GM10847 (cell line): Measurements from ENCODE around the gene USPL1.

Source experiments
- POLR2A ChIP-seq: IDR thresholded peaks from 2 replicates; pipeline ENCODE4 v1.6.1; 2011; ENCODE audit not compliant: insufficient read length; ENCODE audit errors: extremely low read depth

USPL1 gene

DNA sequence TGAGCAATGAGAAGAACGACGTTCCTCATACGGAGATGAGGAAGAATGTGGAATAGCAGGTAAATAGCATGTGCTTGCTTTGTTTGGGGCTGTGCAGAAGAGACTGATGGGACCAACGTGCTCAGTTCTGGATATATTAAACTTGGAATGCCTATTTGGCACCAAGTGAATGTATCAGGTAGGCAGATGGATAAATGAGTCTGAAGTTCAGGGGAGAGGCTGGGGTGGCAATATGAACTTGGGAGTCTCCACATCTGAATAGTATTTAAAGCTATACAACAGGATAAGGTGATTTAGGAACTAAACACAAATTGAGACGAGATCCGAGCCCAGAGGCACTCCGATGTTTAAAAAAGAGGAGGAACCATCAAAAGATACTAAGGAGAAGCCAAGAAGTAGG lies 12.7 kb upstream of the USPL1 start:
- TF ChIP-seq POLR2A = no peak

DNA sequence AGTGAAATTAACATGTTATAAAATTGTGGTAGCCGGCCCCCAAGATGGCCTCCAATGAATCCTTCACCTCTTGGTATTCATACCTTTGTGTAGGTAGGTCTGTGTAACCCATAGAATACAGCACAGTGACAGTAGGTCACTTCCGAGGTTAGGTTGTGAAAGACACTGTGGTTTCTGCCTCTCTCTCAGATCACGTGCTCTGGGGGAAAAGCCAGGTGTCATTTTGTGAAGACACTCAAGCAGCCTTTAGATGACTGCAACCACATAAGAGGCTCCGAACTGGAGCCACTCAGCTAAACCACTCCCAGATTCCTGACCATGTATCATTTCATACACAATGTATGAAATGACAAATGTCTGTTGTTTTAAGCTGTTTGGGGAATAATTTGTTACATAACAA lies 9.8 kb upstream of the USPL1 start:
- TF ChIP-seq POLR2A = no peak

DNA sequence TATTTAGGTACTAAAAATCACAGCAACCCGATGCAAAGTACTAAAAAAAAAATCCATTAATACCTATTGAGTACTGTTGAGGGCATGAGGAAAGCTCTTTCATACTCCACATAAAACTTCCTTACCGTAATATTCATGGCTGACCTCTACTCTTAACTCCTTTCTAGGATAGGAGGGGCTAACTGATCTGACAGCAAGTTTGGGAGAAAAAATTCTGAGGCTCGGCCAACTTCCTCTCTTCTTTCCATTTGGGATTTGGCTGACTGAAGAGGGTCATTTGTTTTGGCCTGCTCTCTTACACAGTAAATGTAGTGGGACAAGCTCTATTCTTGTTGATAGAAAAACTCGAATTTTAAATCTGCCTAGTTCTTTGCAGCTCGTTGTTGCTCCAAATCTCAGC lies 9.4 kb upstream of the USPL1 start:
- no peak for TF ChIP-seq POLR2A

DNA sequence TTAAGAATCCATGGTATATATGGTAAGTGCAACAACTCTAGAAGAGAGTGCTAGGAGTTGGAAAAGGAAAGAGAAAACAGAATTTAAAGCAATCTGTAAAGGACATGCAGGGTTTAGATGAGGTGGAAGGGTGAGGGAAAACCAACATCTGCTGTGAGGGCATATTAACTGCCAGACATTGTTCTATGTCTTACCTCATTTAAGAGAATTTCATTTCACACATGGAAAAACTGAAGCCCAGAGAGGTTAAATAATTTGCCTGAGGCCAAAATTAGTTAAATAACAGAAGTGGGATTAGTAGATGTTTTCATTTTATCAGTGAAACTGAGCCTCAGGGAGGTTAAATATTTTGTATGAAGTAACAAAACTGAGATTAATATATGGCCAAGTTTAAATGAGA lies 7.4 kb upstream of the USPL1 start:
- TF ChIP-seq POLR2A = no peak

DNA sequence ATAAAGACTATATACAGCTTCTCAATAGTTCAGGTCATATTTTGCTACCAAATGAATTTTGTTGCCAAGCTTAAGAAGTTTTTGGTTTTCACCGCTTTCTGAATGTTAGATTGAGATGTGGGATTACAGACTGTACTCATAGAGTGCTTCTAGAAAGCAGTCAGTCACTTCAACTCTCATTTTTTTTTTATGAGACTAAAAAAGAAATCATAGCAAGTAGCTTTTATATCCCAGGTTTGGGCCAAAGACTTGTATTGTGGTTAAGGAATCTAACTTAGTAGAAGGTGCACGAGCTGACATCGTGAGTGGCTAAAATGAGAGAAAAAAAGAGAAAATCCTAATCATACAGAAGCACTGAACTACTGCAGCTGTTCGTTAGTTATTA lies 2.2 kb upstream of the USPL1 start:
- no peak for TF ChIP-seq POLR2A

DNA sequence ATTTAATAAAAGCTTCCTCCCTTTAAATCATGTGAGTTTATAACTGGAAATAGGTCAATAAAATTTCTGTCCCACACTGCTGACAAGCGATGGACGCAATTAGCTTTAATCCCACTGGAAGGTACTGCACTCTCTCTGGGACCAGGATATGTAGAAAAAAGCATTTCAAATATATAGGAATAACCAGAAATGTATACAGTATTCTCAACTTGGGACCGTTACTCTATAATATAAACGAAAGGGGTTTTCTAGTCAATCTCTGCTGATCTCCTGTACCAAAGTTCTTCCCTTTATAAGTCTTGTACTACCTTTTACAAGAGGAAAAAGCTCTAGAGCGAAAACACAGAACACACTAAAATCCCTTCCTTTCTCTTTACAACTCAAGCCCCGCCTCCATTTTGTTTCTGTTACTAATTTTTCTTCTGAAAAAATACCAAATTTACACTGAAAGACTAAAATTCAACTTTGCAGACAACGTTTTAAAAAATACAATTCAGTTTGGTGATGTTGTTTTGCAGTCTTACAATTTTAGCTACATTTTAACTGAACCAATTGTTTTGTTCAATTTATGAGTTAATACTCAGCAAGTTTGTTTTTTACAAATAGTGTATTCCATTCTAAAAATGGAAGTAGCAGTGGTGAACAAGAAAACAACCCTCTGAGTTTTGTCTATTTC lies 1.7 kb upstream of the USPL1 start:
- no peak for TF ChIP-seq POLR2A

DNA sequence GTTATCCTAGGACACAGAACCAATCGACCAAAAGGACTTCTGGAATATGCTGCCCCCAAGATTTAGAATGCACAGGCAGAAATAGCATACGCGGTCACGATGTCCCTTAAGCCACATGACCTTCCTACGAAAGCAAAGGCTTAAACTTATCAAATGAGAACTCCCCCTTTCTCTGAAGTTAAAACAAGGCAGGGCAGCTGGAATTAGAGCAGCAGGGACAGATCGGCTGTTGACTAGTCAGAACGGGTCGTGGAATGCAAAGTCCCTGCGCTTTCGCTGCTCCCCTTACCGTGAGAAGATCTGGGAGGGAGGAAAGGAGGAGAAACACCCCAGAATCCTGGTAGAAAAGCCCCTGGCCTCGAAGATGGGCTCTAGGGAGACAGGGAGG lies 799 bp upstream of the USPL1 start:
- no peak for TF ChIP-seq POLR2A

DNA sequence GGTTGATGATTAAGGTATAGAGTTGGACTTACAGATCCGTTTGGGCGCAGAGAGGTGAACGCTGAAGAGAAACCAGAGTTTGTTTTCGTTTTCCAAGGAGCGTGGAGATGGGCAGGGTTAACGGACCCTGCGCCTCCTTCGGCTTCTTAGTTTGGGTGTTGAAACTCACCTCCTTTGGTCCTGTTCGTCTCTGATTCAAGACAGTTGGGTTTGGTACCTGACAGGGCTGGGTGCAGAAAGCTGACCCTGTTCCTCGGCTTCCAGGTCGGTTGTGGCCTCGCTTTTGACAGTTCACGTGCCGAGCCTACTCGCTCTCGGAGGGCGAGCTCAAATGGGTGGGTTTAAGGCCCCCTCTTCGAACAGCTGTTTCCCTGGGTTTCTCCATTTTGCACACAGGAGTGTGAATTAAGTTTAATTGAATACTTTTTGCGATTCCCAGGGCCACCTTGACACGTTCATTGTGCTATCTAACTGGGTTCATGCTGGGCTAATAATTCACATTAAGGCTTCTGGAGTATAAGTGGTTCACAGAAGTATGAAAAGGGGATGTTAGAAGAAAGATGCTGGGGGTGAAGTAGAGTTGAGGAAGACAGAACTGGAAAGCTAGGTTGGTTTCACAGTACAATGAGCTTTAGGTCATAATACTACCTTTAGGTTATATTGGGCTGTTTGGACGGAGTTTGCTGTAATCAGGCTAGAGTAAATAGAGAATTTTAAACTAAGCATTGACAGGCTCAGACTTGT lies 638 bp downstream of the USPL1 start:
- no peak for TF ChIP-seq POLR2A

DNA sequence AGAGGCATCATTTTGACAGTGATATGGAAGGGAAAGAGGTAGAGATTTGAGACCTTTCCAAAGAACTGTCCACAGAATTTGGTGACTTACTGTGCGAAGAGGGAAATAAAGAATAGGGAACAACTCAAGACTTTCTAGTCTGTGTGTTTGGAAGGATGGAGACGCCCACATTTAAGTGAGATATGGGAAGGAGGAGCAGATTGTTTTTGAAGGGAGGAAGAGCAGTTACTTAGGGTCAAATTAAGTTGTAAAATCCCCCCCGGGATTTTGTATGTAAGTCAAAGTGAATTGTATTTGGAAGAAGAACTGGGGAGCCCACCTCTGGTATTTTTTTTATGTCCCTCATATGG lies 1.2 kb downstream of the USPL1 start:
- no peak for TF ChIP-seq POLR2A

DNA sequence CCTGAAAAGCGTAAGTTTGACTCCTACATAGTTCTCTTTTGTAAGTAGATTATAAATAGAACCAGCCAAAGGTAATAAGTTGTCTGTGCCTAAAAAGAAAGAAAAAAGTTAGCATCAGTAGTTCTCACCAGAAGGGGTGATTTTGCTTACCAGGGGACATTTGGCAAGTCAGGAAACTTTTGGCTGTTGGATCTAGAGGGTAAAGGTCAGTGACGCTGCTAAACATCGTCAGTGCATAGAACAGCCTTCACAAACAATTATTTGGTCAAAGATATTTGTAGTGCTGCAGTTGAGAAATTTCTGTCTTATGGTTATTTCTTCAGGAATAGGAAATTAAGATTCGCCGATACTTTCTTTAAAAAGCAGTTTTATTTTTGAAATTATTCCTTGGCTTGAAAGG lies 2.0 kb downstream of the USPL1 start:
- no peak for TF ChIP-seq POLR2A

DNA sequence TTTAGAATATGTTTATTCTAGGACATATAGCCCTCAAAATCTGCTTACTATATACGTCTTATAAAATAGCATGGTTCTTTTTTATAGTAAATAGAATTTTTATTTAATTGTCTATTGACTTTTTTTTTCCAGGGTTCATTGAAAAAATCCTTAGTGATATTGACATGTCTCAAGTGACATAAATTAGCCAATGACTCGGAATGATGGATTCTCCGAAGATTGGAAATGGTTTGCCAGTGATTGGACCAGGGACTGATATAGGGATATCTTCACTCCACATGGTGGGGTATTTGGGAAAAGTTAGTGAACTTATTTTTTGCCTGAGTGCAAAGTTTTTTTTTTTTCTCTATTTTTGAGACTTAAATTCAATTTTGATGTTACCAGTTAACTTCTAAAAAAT lies 3.2 kb downstream of the USPL1 start:
- TF ChIP-seq POLR2A = no peak

DNA sequence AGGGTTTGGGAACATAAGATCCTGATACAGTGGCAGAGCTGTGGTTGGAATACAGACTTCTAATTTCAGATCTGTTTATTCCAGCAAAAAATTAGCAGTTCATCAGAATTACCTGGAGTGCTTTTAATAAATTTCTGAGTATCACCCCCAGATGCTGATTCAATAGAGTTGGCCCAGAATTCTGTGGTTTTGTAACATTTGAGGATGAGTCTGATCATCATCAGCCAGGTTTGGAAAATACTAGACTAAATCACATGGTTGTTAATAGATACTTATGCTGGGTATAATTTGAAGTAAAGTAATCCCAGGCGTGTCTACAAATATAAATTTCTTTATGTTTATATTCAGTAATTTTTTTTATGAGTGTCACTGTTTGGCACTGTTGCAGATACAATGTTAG lies 4.8 kb downstream of the USPL1 start:
- TF ChIP-seq POLR2A = no peak

DNA sequence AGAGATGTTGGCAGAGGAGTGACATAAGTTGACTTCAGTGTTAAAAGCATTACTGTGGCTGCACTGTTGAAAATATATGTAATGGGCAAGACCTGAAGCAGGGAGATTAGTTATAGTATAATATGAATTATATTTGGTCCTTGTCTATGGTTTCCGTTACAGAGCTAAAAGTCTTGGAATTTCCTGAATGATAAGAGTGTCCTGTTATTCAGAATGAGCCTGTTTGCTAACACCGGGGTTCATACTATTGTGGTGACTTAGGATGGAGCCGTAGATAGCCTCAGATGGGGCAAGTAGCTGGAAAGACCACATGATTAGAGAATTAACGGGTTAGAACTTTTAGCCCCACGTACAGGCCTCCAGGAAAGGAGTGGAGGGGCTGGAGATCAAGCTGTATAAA lies 5.7 kb downstream of the USPL1 start:
- no peak for TF ChIP-seq POLR2A

DNA sequence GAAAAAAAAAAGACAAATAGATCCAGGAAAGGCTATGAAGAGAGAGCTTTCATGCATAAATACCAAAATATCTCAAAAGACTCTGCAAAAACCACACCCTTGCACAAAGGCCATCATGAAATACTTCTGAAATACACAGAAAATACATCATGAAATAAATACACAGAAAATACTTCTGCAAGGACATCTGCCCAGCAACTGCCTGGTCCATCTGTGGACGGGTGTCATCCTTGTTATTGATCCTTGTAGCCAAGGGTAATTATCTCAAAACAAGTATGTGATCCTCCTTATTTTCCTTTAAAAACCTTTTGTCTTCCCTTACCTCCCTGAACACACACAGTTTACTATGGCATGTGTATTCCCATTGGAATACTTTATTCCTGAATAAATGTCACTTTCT lies 6.9 kb downstream of the USPL1 start:
- TF ChIP-seq POLR2A = no peak

DNA sequence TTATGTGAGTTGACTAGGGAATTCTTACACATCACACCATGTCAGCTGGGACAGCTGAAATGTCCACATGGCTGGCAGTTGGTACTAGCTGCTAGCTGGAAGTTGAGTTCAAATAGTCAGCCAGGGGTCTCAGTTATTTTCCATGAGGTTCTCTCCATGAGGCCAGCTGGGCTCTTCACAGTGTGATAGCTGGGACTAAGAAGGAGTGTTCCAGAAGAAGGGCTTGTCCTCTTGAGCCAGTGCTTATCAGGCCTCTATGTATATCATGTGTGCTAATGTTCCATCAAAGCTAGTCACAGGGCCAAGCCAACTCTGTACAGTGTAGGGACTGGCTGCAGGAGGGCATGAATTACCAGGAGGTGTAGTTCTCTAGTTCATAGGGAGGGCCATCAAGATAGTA lies 11.8 kb downstream of the USPL1 start:
- TF ChIP-seq POLR2A = no peak

DNA sequence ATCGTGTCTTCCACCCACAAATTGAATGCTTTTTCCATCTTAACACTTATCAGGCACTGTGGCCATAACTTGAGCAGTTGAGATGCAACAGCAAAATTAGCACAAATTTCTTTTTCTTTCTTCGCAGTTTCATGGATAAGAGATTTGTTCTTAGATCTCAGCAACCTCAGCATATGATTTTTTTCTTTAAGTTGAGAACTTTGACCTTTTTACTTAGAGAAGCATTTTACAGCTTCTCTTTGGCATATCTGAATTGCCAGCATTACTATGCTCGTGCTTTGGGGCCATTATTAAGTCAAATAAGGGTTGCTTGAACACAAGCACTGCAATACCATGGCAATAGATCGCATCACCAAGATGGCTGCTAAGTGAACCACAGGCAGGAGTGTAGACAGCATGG lies 16.1 kb downstream of the USPL1 start:
- no peak for TF ChIP-seq POLR2A

DNA sequence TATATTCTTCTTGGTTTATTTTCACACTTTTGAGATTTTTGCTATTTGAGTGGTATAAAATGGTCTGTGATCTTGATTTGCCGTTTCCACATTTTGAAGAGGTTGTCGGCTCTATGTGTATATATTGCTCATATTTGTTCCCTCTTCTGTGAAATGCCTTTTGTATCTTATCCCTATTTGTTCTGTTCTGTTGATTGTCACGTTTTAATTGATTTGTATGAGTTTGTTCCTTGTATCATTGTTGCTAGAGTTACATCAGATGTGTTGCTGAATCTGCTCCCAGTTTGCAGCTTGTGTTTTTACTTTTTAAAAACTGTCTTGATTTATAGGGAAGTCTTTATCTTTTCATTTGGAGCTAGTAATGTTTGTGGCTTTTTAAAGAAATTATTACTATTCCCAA lies 17.1 kb downstream of the USPL1 start:
- no peak for TF ChIP-seq POLR2A
